ENCODE measurements around the gene TRAIP.

- TF ChIP-seq ZNF843 (tag by site-specific recombination; IDR thresholded peaks at IDR 0.05) (no peak), CTCF (tag by site-specific recombination; IDR thresholded peaks at IDR 0.05) (no peak), ZNF639 (tag by site-specific recombination; IDR thresholded peaks at IDR 0.05) (no peak), ZNF670 (tag by site-specific recombination; IDR thresholded peaks at IDR 0.05; ENCODE audit: low read depth) (no peak), TCF7L2 (IDR thresholded peaks at IDR 0.05; ENCODE audit: borderline replicate concordance, low read depth, low read length) (no peak), ZNF560 (tag by site-specific recombination; IDR thresholded peaks at IDR 0.05; ENCODE audit: borderline replicate concordance) (no peak), ZNF654 (tag by site-specific recombination; IDR thresholded peaks at IDR 0.05; ENCODE audit: low read depth) (no peak), REST (tag by site-specific recombination; IDR thresholded peaks at IDR 0.05) (no peak), TRIM28 (IDR thresholded peaks at IDR 0.05; ENCODE audit: borderline replicate concordance, low read length) (no peak), ZNF146 (tag by site-specific recombination; IDR thresholded peaks at IDR 0.05) (no peak), EGR2 (tag by site-specific recombination; IDR thresholded peaks at IDR 0.05; ENCODE audit: low read depth) (no peak), ZNF214 (tag by site-specific recombination; IDR thresholded peaks at IDR 0.05; ENCODE audit: borderline replicate concordance) (no peak), ZBTB1 (tag by site-specific recombination; IDR thresholded peaks at IDR 0.05) (no peak), PBX3 (CRISPR knock-in tag; IDR thresholded peaks at IDR 0.05) (no peak)
These were observed 52.0 kb downstream of the TRAIP start for GRCh38 chr3:49804141-49805041.
